Dedifferentiated amniotic fluid mesenchymal stem cell (primary cell): ENCODE measurements around the gene CENPX.

Experiments
- DNase-seq: peaks from one replicate; pipeline ENCODE4 v3.0.0-alpha.2; 2016; ENCODE audit errors: extremely low spot score

CENPX gene

GRCh38 chr17:82023447-82024241, 966 bp upstream of the CENPX start:
- DNase-seq, result no peak

- DNase-seq, result peak; percentile 99
Measured at GRCh38 chr17:82022981-82023446, 336 bp upstream of the CENPX start, which contains the start of gene LRRC45. TSS of gene LRRC45 (plus strand) at chr17:82023305. CDS start at chr17:82023644, 339 bp downstream.

GRCh38 chr17:82021900-82022309, 773 bp downstream of the CENPX start:
- DNase-seq, result no peak

- DNase-seq, result peak; percentile 63
Measured at GRCh38 chr17:82021107-82021899, 1.4 kb downstream of the CENPX start.

GRCh38 chr17:82020572-82021106, 2.0 kb downstream of the CENPX start:
- no peak for DNase-seq

- DNase-seq, result peak; percentile 16
Measured at GRCh38 chr17:82019690-82020571, 2.7 kb downstream of the CENPX start.

- DNase-seq, result no peak
Measured at GRCh38 chr17:82018989-82019689, 3.5 kb downstream of the CENPX start.

GRCh38 chr17:82018152-82018988, 4.3 kb downstream of the CENPX start:
- DNase-seq, result no peak

- no peak for DNase-seq
Measured at GRCh38 chr17:82017612-82018151, 5.0 kb downstream of the CENPX start.

GRCh38 chr17:82016875-82017459, 5.7 kb downstream of the CENPX start:
- no peak for DNase-seq

- DNase-seq, result no peak
Measured at GRCh38 chr17:82016061-82016874, 6.4 kb downstream of the CENPX start.

- DNase-seq, result no peak
Measured at GRCh38 chr17:82015311-82015971, 7.2 kb downstream of the CENPX start.

- DNase-seq, result no peak
Measured at GRCh38 chr17:82014971-82015310, 7.7 kb downstream of the CENPX start.

GRCh38 chr17:82014432-82014831, 8.2 kb downstream of the CENPX start:
- DNase-seq, result no peak

- DNase-seq, result no peak
Measured at GRCh38 chr17:82013772-82014321, 8.8 kb downstream of the CENPX start.

- no peak for DNase-seq
Measured at GRCh38 chr17:82013341-82013740, 9.3 kb downstream of the CENPX start.

- DNase-seq, result no peak
Measured at GRCh38 chr17:82012640-82013295, 9.9 kb downstream of the CENPX start.
